Panc1 (cell line): ENCODE data around the gene MYMK. TPM values are rescaled to one million over a fixed set of nuclear protein-coding genes. Genes with fewer than 3 reads are reported as not detected.

Experiments
- ATAC-seq: fragments of 200-7000 bp; cut with Tn5 transposase; 2 replicates; pipeline ENCODE4 v1.9.1; 2020; ENCODE audit warnings: mild to moderate bottlenecking, moderate library complexity
- BruUV-seq: library from RNA; stranded (reverse); fragments of 400-500 nt; replicated peaks from 2 replicates; lab custom pipeline; 2021; lab: Mats Ljungman, UMichigan
- CTCF ChIA-PET: fragments of 300-600 bp; sonication (Branson Sonifier 250); formaldehyde crosslinking; loops from one replicate; lab custom pipeline; 2022; ENCODE audit warnings: antibody characterized with exemption; lab: Charles Lee
- POLR2A ChIA-PET: fragments of 300-600 bp; sonication (Branson Sonifier 250); formaldehyde crosslinking; loops from one replicate; lab custom pipeline; 2022; ENCODE audit warnings: antibody characterized with exemption; lab: Charles Lee
- DNase-seq: peaks from one replicate; pipeline ENCODE4 v3.0.0-alpha.2; 2010; ENCODE audit warnings: low read depth, low spot score
- H3K27ac ChIP-seq: 2 replicates; pipeline ENCODE4 v1.5.1; 2011; ENCODE audit warnings: mild to moderate bottlenecking, low read length, inconsistent platforms
- H3K27me3 ChIP-seq: fragments of 200-500 bp; sonication (Bioruptor generic); 2 replicates; pipeline ENCODE4 v1.6.0; 2014; ENCODE audit warnings: low read length, inconsistent platforms; ENCODE audit not compliant: control insufficient read depth, insufficient read depth
- H3K36me3 ChIP-seq: fragments of 200-500 bp; sonication (Bioruptor generic); 2 replicates; pipeline ENCODE4 v1.5.1; 2014; ENCODE audit warnings: inconsistent platforms, mild to moderate bottlenecking, low read length, moderate library complexity; ENCODE audit not compliant: control insufficient read depth, insufficient read depth
- H3K4me1 ChIP-seq: 2 replicates; pipeline ENCODE4 v1.5.1; 2011; ENCODE audit warnings: inconsistent platforms, mild to moderate bottlenecking, low read length, moderate library complexity; ENCODE audit not compliant: control insufficient read depth, insufficient read depth
- H3K4me3 ChIP-seq, 2 experiments: 2 replicates each; pipeline ENCODE4 v1.5.1; 2011 to 2012; ENCODE audit warnings: low read depth in 2 of 2, low read length in 2 of 2, mild to moderate bottlenecking in 2 of 2, inconsistent platforms in 1 of 2, moderate library complexity in 1 of 2
- H3K9me3 ChIP-seq: fragments of 200-500 bp; sonication (Bioruptor generic); 2 replicates; pipeline ENCODE4 v1.5.1; 2014; ENCODE audit warnings: low read depth, mild to moderate bottlenecking, inconsistent platforms, low read length, moderate library complexity; ENCODE audit not compliant: control insufficient read depth, insufficient read depth
- POLR2AphosphoS5 ChIP-seq: IDR thresholded peaks from 2 replicates; pipeline ENCODE4 v1.6.1; 2012; ENCODE audit warnings: mild to moderate bottlenecking, low read depth, low read length, moderate library complexity
- REST ChIP-seq, 2 experiments: IDR thresholded peaks; 2 replicates each; pipeline ENCODE4 v1.6.1; 2011 to 2012; ENCODE audit warnings: low read depth in 2 of 2, control low read depth in 1 of 2, low read length in 1 of 2, mild to moderate bottlenecking in 1 of 2, moderate library complexity in 1 of 2; ENCODE audit not compliant: insufficient read depth in 1 of 2
- SIN3A ChIP-seq: IDR thresholded peaks from 2 replicates; pipeline ENCODE4 v1.6.1; 2012; ENCODE audit warnings: low read depth, mild to moderate bottlenecking, low read length, moderate library complexity, borderline replicate concordance; ENCODE audit not compliant: insufficient read depth
- TCF7L2 ChIP-seq: IDR thresholded peaks from 2 replicates; pipeline ENCODE4 v1.6.1; 2011; ENCODE audit warnings: mild to moderate bottlenecking, low read depth, low read length, inconsistent platforms
- in situ Hi-C: cut with HindIII; loops from 2 replicates; pipeline ENCODE4 v1.10.0; 2016; ENCODE audit warnings: low sequenced_read_pairs, low pct_unique_long_range_greater_than_20kb
- intact Hi-C: fragments of 100-400 bp; cut with micrococcal nuclease; formaldehyde crosslinking; loops from one replicate; pipeline ENCODE4 v1.10.0; 2022; ENCODE audit not compliant: unreplicated experiment
- total RNA-seq: library from RNA; stranded (reverse); gene quantifications from one replicate; pipeline ENCODE4 v1.2.1, GENCODE V29; 2021; ENCODE audit not compliant: unreplicated experiment
- TF ChIP-seq, protein P1 (sequence below): fragments of 450-650 bp; IDR thresholded peaks from 2 replicates; pipeline ENCODE4 v1.5.1; 2017; ENCODE audit warnings: mild to moderate bottlenecking

Gene MYMK
- total RNA-seq, 1 experiment from 2014 or later, result not detected

GRCh38 chr9:133487331-133487725 lies 37.4 kb downstream of the MYMK start:
- Histone ChIP-seq H3K27ac (no peak overlapping the region), H3K27me3 (no peaks in the 10 kb centered on the region), H3K9me3 (no peaks in the 10 kb centered on the region), H3K4me3 (no peak overlapping the region), H3K4me1 (peaks cover 2% of the 10 kb centered on the region; the same call in 1 of the 2 replicates), H3K36me3 (no peaks in the 10 kb centered on the region)
- in situ Hi-C loops (no loop called here), intact Hi-C loops (loop anchor here (10.0 kb wide), 1 partner anchor 133 kb away; the partner anchor contains the start of genes SURF1 and SURF2)
- ATAC-seq, result no peak
- CTCF ChIA-PET, result interaction anchor here (0.6 kb wide), 1 partner anchor 61 kb away, joined by 4 read pairs; no protein-coding TSS in a partner anchor
- DNase-seq, result no peak
- POLR2A ChIA-PET, result no interaction called here
- TF ChIP-seq POLR2AphosphoS5, result no peak
- TF ChIP-seq TCF7L2, result no peak
- TF ChIP-seq REST (IDR thresholded peaks at IDR 0.05; ENCODE audit: insufficient read depth in 1 of 2, low read depth in 2 of 2, low read length in 1 of 2), result no peak
- TF ChIP-seq SIN3A, result no peak
- TF ChIP-seq, protein P1, sequence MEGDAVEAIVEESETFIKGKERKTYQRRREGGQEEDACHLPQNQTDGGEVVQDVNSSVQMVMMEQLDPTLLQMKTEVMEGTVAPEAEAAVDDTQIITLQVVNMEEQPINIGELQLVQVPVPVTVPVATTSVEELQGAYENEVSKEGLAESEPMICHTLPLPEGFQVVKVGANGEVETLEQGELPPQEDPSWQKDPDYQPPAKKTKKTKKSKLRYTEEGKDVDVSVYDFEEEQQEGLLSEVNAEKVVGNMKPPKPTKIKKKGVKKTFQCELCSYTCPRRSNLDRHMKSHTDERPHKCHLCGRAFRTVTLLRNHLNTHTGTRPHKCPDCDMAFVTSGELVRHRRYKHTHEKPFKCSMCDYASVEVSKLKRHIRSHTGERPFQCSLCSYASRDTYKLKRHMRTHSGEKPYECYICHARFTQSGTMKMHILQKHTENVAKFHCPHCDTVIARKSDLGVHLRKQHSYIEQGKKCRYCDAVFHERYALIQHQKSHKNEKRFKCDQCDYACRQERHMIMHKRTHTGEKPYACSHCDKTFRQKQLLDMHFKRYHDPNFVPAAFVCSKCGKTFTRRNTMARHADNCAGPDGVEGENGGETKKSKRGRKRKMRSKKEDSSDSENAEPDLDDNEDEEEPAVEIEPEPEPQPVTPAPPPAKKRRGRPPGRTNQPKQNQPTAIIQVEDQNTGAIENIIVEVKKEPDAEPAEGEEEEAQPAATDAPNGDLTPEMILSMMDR, result no peak
- no TSS peak for BruUV-seq

- ChIA-PET POLR2A (no interaction called here), CTCF (interaction anchor here (0.6 to 0.7 kb wide), 3 partner anchors 10 to 26 kb away, joined by 3 to 8 read pairs (median 4); no protein-coding TSS in a partner anchor)
- no peak for TF ChIP-seq TCF7L2
- TF ChIP-seq SIN3A, result no peak
- TF ChIP-seq POLR2AphosphoS5, result no peak
- TF ChIP-seq, protein P1, result no peak
- no peak for TF ChIP-seq REST (IDR thresholded peaks at IDR 0.05; ENCODE audit: insufficient read depth in 1 of 2, low read depth in 2 of 2, low read length in 1 of 2)
- Histone ChIP-seq H3K27me3 (no peaks in the 10 kb centered on the region), H3K36me3 (no peaks in the 10 kb centered on the region), H3K4me1 (peaks cover 2% of the 10 kb centered on the region; the same call in 1 of the 2 replicates), H3K9me3 (no peaks in the 10 kb centered on the region), H3K27ac (no peak overlapping the region), H3K4me3 (no peak overlapping the region)
- DNase-seq (no peak), ATAC-seq (peak; percentile 61)
- in situ Hi-C loops (no loop called here), intact Hi-C loops (loop anchor here (10.0 kb wide), 1 partner anchor 131 kb away; the partner anchor contains the start of genes SURF1 and SURF2)
- no TSS peak for BruUV-seq
These were observed 39.1 kb downstream of the MYMK start for GRCh38 chr9:133485531-133486260.
